GM19193 (cell line): ENCODE data around the gene RALGAPA2.

Experiments
- POLR2A ChIP-seq: IDR thresholded peaks from 4 replicates; pipeline ENCODE4 v1.6.1; 2011; ENCODE audit not compliant: insufficient read depth, insufficient read length; ENCODE audit errors: extremely low read depth

Gene RALGAPA2

DNA sequence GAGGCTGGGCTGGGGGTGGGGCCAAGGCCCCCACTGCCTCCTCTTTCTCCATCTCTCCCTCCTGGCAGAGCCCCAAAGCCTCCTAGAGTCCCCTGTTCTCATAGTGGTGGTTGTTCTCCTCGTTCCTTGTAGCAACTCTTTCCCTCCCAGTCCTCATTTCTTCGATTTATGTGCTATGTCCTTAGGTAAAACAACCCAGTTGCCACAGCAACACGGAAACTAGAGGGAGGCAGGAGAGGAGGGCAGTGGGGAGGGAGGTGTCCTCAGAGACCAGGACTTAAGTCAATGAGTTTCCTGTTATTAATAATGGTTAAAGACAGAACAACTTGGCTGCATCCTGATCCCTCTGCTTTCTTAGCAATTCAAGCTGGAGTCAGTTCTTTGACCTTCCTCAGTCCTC, 183.6 kb downstream of the RALGAPA2 start:
- TF ChIP-seq POLR2A: no peak

DNA sequence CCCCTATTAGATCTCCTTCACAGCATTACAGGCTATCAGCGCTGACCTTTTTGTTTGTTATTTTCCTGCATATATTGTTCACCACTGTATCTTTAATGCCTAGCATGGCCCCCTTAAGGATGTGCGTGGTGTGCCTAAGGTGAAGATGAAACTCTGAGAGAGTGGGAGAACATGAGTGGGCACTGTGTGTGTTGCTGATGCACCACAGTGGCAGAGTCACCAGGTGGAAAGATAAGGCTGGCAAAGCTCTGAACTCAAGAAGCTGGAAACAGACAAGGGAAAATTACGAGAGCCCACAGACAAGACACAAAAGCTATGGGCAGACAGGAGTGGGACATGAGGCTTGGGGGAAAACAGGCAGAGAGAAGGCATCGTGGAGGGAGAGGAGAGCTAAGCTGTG, 184.8 kb downstream of the RALGAPA2 start:
- no peak for TF ChIP-seq POLR2A

DNA sequence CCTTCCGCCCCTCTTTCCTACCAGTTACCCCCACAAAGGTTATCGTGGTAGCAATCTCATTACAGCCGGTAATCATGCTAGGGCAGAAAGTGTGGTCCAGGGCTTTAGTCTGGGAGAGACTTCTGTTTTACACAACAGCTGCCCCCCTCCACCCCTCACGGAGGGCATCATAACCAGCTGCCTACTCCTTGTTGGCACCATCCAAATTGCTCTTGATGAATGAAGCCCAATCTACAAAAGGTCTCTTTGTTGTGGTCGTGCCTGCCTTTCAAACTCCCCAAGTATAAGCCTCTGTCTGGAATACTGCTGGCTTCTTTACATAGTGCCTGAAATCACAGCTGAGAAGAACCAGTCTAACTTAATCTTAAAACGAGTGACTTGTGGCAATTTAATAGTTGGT, 186.7 kb downstream of the RALGAPA2 start:
- no peak for TF ChIP-seq POLR2A

GRCh38 chr20:20525214-20525613, 187.2 kb downstream of the RALGAPA2 start:
- TF ChIP-seq POLR2A: no peak

DNA sequence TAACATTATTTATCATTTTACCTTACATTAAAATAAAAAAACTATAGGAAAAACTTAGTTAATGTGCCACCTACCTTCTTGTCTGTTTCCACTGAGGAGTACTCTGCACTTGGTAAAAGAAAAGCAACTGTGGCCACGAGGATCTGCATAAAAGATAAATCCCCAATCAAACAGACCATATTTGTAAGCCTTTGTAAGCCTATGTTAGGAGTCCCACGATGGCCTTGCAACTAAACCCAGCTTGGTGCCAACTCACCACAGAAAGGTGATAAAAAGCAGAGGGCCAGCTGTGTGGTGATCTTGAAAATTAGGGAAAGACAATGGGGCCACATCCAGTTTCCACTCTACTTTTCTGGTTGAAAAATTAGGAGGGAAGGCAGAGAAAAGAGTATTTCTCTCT, 187.7 kb downstream of the RALGAPA2 start:
- no peak for TF ChIP-seq POLR2A

GRCh38 chr20:20521736-20522135, 190.7 kb downstream of the RALGAPA2 start:
- no peak for TF ChIP-seq POLR2A

- TF ChIP-seq POLR2A: no peak
Measured at GRCh38 chr20:20520776-20521175, 191.7 kb downstream of the RALGAPA2 start.

- no peak for TF ChIP-seq POLR2A
Measured at GRCh38 chr20:20519269-20519668, 193.2 kb downstream of the RALGAPA2 start.

DNA sequence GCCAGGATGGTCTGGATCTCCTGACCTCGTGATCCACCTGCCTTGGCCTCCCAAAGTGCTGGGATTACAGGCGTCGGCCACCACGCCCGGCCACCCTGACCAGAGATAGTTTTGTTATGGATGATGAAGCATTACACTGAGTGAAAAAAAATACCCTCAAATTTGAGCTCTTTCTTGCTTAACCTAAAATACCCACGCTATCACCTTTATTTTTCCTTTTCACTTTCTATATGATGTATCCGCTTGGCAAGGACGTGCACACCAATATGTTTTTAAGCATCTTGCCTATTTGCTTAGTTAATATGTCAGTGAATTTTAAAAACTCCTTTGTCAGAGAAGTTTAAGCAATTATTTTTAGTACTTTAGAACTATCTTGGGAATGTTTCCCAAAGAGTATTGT, 194.2 kb downstream of the RALGAPA2 start:
- TF ChIP-seq POLR2A: no peak

DNA sequence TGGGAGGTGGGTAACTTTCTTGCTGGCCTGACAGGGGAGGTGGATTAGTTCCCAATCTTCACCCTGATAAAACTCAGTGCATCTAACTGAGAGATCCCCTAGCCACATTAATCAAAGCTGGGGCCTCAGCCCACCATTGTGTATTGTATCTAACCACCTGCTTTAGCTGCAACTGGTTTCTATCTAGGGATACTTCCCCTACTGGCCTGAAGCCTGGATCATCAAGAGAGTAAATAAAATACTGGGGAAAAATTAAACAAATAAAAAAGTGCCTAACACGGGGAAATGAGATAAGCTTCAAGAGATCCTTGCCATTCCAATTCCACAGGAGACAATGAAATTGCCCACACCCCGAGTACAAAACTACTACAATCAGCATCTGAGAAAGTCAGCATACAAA, 195.1 kb downstream of the RALGAPA2 start:
- no peak for TF ChIP-seq POLR2A

GRCh38 chr20:20513720-20514119, 198.7 kb downstream of the RALGAPA2 start:
- TF ChIP-seq POLR2A: no peak

GRCh38 chr20:20505554-20505953, 206.9 kb downstream of the RALGAPA2 start:
- TF ChIP-seq POLR2A: no peak

DNA sequence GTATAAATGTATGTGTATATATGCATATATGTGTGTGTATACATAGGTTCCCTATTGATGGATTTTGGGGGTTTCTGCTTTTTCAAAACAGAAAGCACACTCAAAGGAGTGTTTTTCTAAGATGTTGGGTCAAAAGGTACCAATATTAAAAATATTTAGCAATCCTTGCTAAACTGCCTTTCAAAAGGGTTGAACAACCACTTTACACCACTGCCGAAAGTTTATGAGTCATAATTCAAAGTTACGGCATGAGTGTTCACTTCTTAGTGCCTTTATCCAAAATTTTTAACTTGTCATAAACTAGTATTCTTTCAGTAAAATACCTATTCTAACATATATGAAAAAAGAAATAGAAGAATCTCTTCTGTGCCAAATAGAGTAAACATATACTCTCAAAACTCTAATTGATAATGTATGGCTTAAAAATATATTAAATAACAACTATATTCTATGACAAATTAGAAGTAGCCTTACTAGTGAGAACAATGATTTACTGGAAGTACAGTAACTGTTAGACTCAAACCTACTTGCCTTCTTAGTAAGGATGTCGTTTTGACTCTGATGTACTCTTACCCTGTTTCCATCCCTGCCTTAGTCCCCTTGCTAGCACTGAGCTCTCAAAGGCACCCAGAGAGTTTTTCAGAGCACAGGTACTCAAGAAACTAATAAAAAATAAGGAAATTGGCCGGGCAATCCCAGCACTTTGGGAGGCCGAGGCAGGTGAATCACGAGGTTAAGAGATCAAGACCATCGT, 208.5 kb downstream of the RALGAPA2 start:
- no peak for TF ChIP-seq POLR2A

- no peak for TF ChIP-seq POLR2A
Measured at GRCh38 chr20:20501128-20501527, 211.3 kb downstream of the RALGAPA2 start.

- no peak for TF ChIP-seq POLR2A
Measured at GRCh38 chr20:20500312-20500711, 212.1 kb downstream of the RALGAPA2 start.

DNA sequence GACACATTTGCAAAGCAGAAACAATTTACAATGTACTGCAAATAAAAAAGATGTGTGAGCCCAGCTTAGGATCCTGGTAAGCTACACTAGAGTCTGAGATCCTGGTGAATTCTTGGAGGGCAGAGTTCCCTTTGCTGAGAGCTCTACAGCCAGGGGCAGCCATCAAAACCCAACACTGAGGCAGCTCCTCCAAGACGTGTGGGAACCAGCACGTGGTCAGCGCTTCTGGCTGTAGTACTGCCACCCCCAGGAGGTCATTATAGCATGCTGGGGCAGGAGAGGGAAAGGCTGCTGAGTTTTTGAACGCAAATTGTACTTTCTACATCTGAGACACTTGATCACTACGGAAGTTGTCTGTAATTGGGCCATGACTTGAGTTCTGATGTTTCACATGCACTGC, 213.0 kb downstream of the RALGAPA2 start:
- no peak for TF ChIP-seq POLR2A
